MM.1S (cell line): ENCODE measurements around the gene PGBD5.

Experiments
- DNase-seq: peaks from one replicate; pipeline ENCODE4 v3.0.0-alpha.2; 2015
- H2AFZ ChIP-seq: fragments of 300-600 bp; sonication (generic); 2 replicates; pipeline ENCODE4 v1.6.0; 2016; ENCODE audit warnings: antibody characterized with exemption, low read length
- H3F3A ChIP-seq: fragments of 300-600 bp; sonication (generic); 2 replicates; pipeline ENCODE4 v1.6.1; 2016; ENCODE audit warnings: mild to moderate bottlenecking, antibody characterized with exemption, low read length, moderate library complexity, mixed read lengths; ENCODE audit not compliant: insufficient read depth
- H3K27ac ChIP-seq: fragments of 300-600 bp; sonication (generic); 2 replicates; pipeline ENCODE4 v1.5.1; 2016; ENCODE audit warnings: mild to moderate bottlenecking, low read length
- H3K27me3 ChIP-seq: fragments of 300-600 bp; sonication (generic); replicated peaks from 2 replicates; pipeline ENCODE4 v1.6.0; 2016; ENCODE audit warnings: low read length; ENCODE audit not compliant: insufficient read depth
- H3K36me3 ChIP-seq: fragments of 300-600 bp; sonication (generic); replicated peaks from 2 replicates; pipeline ENCODE4 v1.6.1; 2016; ENCODE audit warnings: mild to moderate bottlenecking, low read length, mixed read lengths; ENCODE audit not compliant: insufficient read depth
- H3K4me1 ChIP-seq: fragments of 300-600 bp; sonication (generic); 2 replicates; pipeline ENCODE4 v1.6.1; 2016; ENCODE audit warnings: low read length, mixed read lengths
- H3K4me2 ChIP-seq: fragments of 300-600 bp; sonication (generic); 2 replicates; pipeline ENCODE4 v1.6.0; 2016; ENCODE audit warnings: low read depth, low read length
- H3K4me3 ChIP-seq: fragments of 300-600 bp; sonication (generic); 2 replicates; pipeline ENCODE4 v1.5.1; 2016; ENCODE audit warnings: low read length, mixed read lengths
- H3K79me2 ChIP-seq: fragments of 300-600 bp; sonication (generic); 2 replicates; pipeline ENCODE4 v1.6.1; 2016; ENCODE audit warnings: mixed run types, low read length, mixed read lengths
- H3K9ac ChIP-seq: fragments of 300-600 bp; sonication (generic); 2 replicates; pipeline ENCODE4 v1.6.1; 2016; ENCODE audit warnings: low read length, mixed read lengths
- H3K9me2 ChIP-seq: fragments of 300-600 bp; sonication (generic); replicated peaks from 2 replicates; pipeline ENCODE4 v1.6.1; 2016; ENCODE audit warnings: mild to moderate bottlenecking, low read length, mixed read lengths; ENCODE audit not compliant: insufficient read depth
- H3K9me3 ChIP-seq: fragments of 300-600 bp; sonication (generic); replicated peaks from 2 replicates; pipeline ENCODE4 v1.6.1; 2016; ENCODE audit warnings: mild to moderate bottlenecking, low read length, mixed read lengths; ENCODE audit not compliant: insufficient read depth
- H4K20me1 ChIP-seq: fragments of 300-600 bp; sonication (generic); 2 replicates; pipeline ENCODE4 v1.6.1; 2016; ENCODE audit warnings: mild to moderate bottlenecking, low read length, moderate library complexity, mixed read lengths; ENCODE audit not compliant: insufficient read depth
- CTCF ChIP-seq: fragments of 300-600 bp; sonication (generic); IDR thresholded peaks from 2 replicates; pipeline ENCODE4 v1.5.1; 2016; ENCODE audit warnings: antibody characterized with exemption, low read length, mixed read lengths
- EZH2 ChIP-seq: fragments of 300-600 bp; sonication (generic); optimal IDR thresholded peaks from 2 replicates; pipeline ENCODE3; 2017; ENCODE audit warnings: low read depth, mild to moderate bottlenecking, antibody characterized with exemption, low read length, mixed read lengths
- EZH2phosphoT487 ChIP-seq: fragments of 300-600 bp; sonication (generic); IDR thresholded peaks from 2 replicates; pipeline ENCODE4 v1.6.1; 2018; ENCODE audit warnings: antibody characterized with exemption, low read length

Gene PGBD5

GRCh38 chr1:230279583-230279945 is 146.6 kb downstream of the PGBD5 start:
- no peak for DNase-seq
- H3K27ac ChIP-seq, result no peak overlapping the region
- H3K36me3 ChIP-seq, result peaks cover 9% of the 10 kb centered on the region; the same call in 1 of the 2 replicates
- no peaks in the 10 kb centered on the region for H3K27me3 ChIP-seq
- H3K79me2 ChIP-seq, result no peaks in the 10 kb centered on the region
- H3F3A ChIP-seq, result no peaks in the 10 kb centered on the region
- H4K20me1 ChIP-seq, result no peaks in the 10 kb centered on the region
- TF ChIP-seq CTCF (no peak), EZH2 (no peak), EZH2phosphoT487 (no peak)
- H3K4me1 ChIP-seq, result no peaks in the 10 kb centered on the region
- H3K9me3 ChIP-seq, result no peaks in the 10 kb centered on the region
- no peak overlapping the region for H3K9ac ChIP-seq
- no peak overlapping the region for H2AFZ ChIP-seq
- H3K4me2 ChIP-seq, result no peak overlapping the region
- H3K9me2 ChIP-seq, result no peaks in the 10 kb centered on the region
- H3K4me3 ChIP-seq, result no peak overlapping the region

GRCh38 chr1:230278871-230279582 is 147.1 kb downstream of the PGBD5 start:
- H3K9ac ChIP-seq, result no peak overlapping the region
- no peak for DNase-seq

GRCh38 chr1:230278376-230278775 is 147.8 kb downstream of the PGBD5 start:
- H3K36me3 ChIP-seq, result peaks cover 10% of the 10 kb centered on the region; the same call in 1 of the 2 replicates
- no peaks in the 10 kb centered on the region for H3K4me1 ChIP-seq
- no peak for DNase-seq
- H3K27ac ChIP-seq, result no peak overlapping the region
- no peak overlapping the region for H3K4me3 ChIP-seq
- no peak overlapping the region for H3K4me2 ChIP-seq
- H4K20me1 ChIP-seq, result no peaks in the 10 kb centered on the region
- no peaks in the 10 kb centered on the region for H3K9me2 ChIP-seq
- TF ChIP-seq EZH2 (no peak), CTCF (no peak), EZH2phosphoT487 (no peak)
- H3K27me3 ChIP-seq, result no peaks in the 10 kb centered on the region
- no peak overlapping the region for H2AFZ ChIP-seq
- H3K79me2 ChIP-seq, result no peaks in the 10 kb centered on the region
- no peak overlapping the region for H3K9ac ChIP-seq
- no peaks in the 10 kb centered on the region for H3K9me3 ChIP-seq
- no peaks in the 10 kb centered on the region for H3F3A ChIP-seq

More at GRCh38 chr1:230278871-230279582, 147.1 kb downstream of the PGBD5 start:
- H3K36me3 ChIP-seq, result peaks cover 10% of the 10 kb centered on the region; the same call in 1 of the 2 replicates
- H3K4me1 ChIP-seq, result no peaks in the 10 kb centered on the region
- no peaks in the 10 kb centered on the region for H4K20me1 ChIP-seq
- no peaks in the 10 kb centered on the region for H3F3A ChIP-seq
- H3K4me2 ChIP-seq, result no peak overlapping the region
- TF ChIP-seq EZH2phosphoT487 (no peak), EZH2 (no peak), CTCF (no peak)
- H3K4me3 ChIP-seq, result no peak overlapping the region
- H3K9me3 ChIP-seq, result no peaks in the 10 kb centered on the region
- H3K27ac ChIP-seq, result no peak overlapping the region
- no peaks in the 10 kb centered on the region for H3K27me3 ChIP-seq
- no peak overlapping the region for H2AFZ ChIP-seq
- H3K9me2 ChIP-seq, result no peaks in the 10 kb centered on the region
- H3K79me2 ChIP-seq, result no peaks in the 10 kb centered on the region
